Stimulated activated CD8-positive, alpha-beta memory T cell treated with anti-CD3 and anti-CD28 coated beads, Interleukin-15, amount 100 ng/mL, for 1 hour (primary cell): ENCODE data around the gene SUN5.
"Not testable (repeated sequence)": the region's sequence is repeated elsewhere in the genome, so short reads cannot be mapped to it uniquely, and the experiment has no call there.

ENCODE experiments used
- DNase-seq: peaks from one replicate; pipeline ENCODE4 v3.0.0-alpha.2; 2020; ENCODE audit warnings: low read depth

Gene SUN5

DNA sequence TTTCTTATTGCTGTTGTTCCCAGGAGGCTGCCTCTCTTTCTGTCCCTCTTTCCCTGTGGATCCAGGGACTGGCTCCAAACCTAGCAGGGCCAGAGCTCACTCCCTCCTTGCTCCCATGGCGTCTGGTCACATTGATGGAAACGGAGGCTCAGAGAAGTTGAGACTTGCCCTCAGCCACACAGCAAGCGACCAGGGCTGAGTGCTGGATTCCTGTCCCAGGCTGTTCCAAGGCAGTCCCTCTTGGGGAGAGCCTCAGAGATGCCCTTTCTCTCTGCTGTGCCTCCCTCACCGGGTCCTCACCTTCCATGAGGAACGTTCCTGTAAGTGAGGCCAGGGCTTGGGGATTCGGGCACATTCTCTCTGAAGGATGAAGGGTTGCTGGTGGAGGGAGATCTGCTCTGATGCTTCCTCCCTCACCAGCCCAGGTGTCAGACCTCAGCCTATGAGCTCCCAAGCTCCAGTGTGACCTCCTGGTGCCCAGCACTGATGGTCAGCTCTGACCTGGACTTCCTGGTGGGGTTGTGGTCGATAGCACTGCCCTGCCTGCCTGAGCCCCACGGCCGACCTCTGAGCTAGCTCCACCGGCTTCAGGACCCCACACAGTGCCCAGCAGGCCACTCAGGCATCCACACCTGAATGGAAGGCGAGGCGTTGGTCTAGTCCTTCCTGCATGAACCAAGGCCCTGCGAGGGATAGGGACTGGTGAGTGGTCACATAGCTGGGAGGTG is 26.8 kb downstream of the SUN5 start:
- no peak for DNase-seq

DNA sequence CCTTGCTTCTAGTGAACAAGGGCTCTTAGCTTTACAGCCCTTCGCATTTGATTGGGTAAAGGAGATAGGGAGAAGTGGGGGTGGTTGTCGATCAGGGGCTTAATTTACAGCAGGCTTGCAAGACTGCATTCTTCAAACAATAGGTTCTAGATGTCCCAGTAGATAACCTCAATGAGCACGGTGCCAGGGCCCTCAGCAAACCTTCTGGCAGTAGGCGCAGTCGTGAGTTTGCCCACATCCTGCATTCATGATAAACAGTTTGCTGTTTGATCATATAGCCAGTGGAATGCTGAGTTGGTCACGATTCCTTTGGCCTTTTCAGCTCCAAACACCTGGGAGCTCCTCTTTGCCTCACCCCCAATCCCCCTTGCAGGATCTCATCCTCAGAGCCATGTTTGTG is 27.5 kb downstream of the SUN5 start:
- no peak for DNase-seq

DNA sequence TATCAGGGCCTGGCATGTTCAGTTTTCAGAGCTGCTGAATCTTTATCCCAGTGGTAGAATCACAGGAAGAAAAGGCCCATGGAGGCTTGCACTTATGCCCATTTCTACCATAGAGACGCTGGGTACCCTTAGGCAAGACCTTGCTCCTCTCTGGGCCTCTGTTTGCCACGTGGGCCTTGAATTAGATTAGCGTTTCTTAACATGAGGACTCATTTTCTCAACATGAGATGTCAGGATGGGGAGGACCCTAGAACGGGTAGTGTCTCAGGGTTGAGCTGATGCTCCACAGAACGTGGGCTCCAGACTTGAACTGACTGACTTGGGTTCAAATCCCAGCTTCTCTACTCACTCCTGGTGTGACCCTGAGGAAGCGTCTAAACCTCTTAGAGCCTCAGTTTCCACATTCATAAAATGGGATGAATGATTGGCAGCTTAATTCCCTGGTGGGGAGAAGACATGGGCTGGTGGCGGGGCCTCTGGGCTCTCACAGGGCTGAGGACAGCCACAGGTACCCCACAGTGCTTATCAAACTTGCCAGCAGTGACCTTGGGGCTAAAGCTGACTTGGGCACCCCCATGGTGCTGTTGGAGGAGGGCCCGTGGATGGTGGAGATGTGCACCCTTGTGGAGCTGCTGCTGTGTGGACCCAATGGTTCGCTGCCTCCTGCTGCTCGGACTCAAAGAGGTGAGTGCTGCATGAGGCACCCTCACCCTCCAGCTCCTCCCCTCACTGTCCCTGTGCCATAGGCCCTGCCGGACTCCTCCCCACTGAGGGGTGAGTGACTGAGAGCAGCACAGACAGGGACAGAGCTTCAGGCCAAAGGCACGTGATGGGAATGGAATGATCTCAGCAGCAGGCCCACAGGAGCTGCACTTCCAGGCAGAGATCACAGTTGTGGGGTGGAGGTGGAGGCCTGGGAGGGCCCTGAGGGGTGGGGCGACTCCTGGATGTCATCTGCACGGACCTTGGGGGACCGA is 28.2 kb downstream of the SUN5 start:
- DNase-seq: no peak

- DNase-seq: not testable (repeated sequence)
Measured at GRCh38 chr20:32975121-32975520, 29.1 kb downstream of the SUN5 start.

DNA sequence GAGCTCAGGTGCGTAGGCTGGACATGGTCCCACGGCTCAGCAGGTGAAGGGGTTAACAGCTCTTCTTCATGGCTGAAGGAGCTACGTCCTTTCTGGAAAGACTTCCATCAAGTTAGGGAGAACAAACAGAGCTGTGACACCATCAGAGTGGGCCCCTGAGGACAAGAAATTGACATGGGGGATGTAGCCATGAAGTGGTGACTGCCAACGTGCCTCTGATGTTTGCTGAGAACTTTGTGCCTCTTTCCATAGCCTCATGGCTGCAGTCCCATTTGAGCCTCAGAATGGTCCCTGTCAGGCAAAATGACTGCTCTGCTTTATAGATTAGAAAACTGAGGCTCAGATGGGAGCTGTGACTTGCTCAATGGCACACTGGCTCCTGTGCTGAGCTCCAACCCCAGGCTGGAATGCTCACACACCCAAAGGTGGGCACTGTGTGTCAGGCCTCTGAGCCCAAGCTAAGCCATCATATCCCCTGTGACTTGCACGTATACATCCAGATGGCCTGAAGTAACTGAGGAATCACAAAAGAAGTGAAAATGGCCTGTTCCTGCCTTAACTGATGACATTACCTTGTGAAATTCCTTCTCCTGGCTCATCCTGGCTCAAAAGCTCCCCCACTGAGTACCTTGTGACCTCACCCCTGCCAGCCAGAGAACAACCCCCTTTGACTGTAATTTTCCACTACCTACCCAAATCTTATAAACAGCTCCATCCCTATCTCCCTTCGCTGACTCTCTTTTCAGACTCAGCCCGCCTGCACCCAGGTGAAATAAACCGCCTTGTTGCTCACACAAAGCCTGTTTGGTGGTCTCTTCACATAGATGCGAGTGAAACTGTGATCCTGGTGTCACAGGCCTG is 29.8 kb downstream of the SUN5 start:
- not testable (repeated sequence) for DNase-seq

GRCh38 chr20:32973077-32973717 is 31.0 kb downstream of the SUN5 start:
- no peak for DNase-seq

DNA sequence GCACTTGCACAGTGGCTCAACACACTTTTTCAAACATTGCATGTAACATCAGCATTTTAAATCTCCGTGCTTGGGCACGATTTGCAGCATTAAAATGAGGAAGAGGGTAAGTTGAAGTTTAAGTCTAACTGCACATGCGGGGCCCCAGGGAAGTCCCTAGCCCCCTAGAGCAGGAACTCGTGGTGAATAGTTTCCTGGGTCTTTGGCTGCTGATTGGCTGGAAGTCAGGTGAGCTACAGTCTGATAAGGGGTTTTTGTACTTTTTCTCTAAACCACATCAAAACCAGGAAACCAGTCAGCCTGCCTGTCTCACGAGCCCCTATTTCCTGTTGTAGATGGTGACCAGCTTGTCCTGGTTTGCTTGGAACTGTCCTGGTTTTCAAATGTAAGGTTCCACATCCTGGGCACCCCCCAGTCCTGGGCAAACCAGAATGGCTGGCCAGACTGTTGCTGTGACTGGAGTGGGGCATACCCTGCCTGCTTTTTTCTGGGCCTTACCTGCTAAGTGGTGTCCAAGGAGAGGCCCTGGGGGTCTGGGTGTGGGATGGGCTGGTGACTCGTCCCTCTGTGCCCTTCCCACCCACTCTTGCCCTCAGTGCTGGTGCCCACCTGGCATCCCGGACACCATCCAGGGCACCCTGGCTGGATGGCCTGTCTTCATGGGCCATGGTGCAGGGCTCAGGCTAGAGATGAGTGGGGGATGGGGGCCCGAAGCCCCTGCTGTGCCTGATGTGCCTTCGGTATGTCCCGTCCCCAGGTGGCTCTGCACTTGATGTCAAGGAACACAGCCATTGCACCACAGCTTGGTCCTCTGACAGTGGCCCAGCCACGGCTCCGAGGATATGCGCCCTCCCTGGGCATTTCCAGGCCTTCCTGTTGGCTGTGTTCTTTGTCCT is 31.8 kb downstream of the SUN5 start:
- DNase-seq: peak; percentile 64

- DNase-seq: no peak
Measured at GRCh38 chr20:32971703-32972161, 32.5 kb downstream of the SUN5 start.

- DNase-seq: no peak
Measured at GRCh38 chr20:32970973-32971300, 33.3 kb downstream of the SUN5 start.

GRCh38 chr20:32970115-32970972 is 33.9 kb downstream of the SUN5 start:
- DNase-seq: no peak

DNA sequence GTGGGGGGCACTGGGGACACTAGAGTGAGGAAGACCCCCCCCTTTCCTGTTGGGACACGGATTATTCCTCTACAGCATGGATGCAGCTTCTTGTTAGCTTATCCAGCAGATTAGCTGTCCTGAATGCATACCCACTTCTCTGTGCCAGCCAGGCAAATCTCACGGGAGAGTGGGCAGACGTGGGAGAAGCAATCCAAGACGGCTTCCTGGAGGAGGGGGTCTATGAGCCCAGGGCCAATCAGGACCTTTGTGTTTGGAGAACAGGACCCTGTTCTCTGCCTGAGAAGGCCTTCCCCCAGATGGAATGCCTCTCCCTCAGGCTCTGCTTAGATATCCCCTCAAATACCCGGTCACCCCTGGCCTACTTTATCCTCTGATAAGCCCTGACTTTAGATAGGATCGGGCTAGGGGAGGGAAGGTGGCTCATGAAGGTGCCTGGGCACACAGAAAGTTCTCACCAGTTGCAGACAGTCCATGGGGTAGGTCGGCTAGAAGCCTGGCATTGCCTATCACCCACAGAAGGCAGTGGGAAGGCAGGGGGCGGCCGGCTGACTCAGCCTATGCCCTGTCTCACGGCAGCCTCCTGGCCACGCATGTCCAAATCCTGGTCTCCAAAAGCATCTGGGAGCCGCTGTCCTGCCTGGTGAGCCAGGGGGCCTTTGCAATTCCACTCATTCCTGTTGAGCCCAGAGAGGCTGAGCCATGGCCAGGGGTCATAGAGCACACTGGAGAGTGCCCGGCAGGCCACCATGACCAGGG is 34.7 kb downstream of the SUN5 start:
- no peak for DNase-seq

DNA sequence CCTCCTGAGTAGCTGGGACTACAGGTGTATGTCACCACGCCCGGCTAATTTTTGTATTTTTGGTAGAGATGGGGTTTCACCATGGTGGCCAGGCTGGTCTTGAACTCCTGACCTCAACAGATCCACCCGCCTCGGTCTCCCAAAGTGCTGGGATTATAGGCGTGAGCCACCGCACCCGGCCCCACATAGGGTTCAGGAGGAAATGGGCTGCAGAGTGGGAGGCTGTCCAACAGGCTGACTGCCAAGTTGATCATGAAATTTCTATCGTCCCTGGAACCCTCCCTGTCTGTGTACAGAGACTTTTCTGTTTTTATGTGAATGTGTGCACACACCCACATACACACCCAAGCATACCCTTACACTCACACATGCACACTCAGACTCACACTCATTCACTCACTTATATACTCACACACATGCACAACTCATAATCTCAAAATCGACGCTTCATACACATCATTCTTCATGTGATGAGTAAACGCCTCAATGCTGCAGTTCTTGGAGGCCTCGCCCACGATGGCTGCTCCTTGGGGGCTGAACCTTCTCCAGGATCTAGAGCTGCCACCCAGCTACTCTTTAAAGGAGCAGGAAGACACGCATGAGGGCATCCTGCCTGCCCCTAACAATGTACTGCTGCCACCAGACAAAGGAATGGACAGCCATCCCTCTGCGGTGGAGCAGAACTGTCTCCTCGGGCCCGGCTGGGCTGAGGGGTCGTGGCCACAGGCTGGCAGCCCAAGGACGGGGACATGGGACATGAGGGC is 35.6 kb downstream of the SUN5 start:
- no peak for DNase-seq

GRCh38 chr20:32967961-32968457 is 36.2 kb downstream of the SUN5 start:
- DNase-seq: no peak

GRCh38 chr20:32966881-32967781 is 37.1 kb downstream of the SUN5 start:
- DNase-seq: no peak

DNA sequence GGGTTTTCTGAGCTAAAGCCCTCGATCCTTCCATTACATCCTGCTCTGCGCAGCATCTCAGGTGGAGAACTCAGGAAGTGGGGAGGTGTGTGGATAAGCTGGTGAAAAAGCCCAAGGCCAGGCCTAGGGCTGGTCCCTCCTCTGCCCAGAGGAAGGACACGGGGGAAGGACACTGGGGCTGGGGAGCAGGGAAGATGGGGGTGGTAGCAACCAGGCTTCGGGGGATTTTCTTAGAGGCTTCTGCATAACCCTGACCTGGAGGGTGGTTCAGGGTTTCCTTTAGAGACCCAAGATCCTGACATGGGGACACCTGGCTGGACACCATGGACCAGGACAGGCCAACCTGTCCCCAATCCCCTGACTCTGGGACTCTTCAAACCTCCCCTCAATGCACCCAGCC is 37.9 kb downstream of the SUN5 start:
- DNase-seq: no peak

DNA sequence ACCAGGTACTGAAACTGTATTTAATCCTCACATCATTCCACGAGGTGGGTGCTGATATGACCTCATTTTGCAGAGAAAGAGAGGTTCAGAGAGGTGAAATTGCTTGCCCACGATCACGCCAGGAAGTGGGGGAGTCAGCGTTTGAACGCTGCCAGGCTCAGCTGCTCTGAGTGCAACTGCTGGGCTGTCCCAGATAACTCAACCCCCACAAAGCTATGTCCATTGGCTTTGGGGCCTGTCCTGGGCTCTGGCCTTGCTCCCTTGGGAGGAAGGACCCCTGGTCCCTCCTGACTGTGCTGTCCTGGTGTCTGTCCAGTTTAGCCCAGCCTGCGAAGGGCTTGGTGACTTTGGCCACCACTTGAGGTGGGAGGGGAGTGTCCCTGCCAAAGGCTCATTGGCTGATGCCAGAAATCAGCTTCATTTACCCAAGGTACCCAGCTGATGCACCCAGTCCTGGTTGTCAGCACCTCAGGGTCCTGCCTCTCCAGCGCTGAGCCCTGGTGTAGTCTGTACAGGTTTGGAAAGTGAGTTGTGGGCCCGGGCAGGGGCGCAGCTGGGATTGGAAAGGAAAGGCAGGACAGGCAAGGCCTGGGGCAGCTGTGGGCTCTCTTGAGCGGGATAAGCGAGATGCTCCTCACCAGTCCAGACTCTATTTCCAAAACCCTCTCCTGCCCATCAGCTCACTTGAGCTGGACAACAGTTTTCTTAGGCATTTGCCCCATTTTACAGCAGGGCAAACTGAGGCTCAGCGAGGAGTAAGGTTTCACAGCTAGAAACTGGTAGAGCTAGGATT is 38.5 kb downstream of the SUN5 start:
- DNase-seq: no peak
